H54 (cell line): ENCODE measurements around the gene EGFL8.

Experiments used
- DNase-seq: peaks from one replicate; pipeline ENCODE4 v3.0.0; 2011; ENCODE audit warnings: low spot score, mixed read lengths; ENCODE audit not compliant: insufficient read length
- FAIRE-seq: peaks from 3 replicates; lab custom pipeline; 2011; peaks lifted over from hg19 to GRCh38; lab: Jason Lieb, UNC
- POLR2A ChIP-seq: IDR thresholded peaks from 2 replicates; pipeline ENCODE4 v1.6.1; 2011; ENCODE audit warnings: low read depth, mild to moderate bottlenecking, low read length

EGFL8 gene

DNA sequence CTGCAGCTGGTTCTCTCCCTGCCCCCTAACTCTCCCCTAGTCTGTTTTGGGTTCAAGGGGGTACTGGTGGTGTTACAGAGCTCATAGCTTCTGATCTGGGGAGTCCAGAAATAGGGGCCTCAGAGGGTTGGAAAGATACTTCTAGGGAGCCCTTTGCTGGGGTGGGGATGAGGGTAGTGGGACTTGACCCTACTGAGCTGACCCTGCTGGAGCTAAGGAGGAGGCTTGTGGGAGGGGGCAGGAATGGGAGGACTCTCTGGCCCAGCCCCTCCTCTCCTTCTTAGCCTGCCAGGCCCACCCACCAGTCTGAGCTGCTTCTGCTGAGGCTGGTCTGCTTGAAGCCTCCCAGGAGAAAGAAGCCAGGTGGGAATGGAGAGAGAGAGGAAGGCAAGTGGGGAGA is at the start of gene EGFL8:
EGFL8 (plus strand) TSS at position 301 of the 400 bp plus-strand sequence. CDS start 1,571 bp downstream, outside the sequence.
- DNase-seq = no peak
- TF ChIP-seq POLR2A = no peak
- FAIRE-seq = no peak

DNA sequence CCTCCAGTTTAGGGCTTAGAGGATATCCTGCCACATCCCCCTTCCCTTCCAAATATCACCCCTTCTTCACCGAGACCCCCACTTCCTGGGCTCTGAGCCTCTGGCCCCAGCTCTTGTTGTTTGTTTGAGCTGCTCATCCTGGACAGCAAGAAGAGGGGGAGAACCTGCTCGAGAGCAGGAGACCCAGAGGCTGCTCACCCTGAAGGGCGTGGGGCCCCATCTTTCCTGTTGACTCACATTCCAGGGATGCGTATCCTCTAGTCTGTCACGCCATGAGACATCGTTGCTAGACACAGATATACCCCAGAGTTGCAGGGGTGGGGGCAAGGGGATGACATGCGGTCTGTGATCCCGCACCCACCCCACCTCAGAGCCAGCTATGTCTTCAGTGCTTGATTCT is 49.6 kb upstream of the EGFL8 start:
- no peak for FAIRE-seq
- peak; percentile 51 for DNase-seq
- no peak for TF ChIP-seq POLR2A

DNA sequence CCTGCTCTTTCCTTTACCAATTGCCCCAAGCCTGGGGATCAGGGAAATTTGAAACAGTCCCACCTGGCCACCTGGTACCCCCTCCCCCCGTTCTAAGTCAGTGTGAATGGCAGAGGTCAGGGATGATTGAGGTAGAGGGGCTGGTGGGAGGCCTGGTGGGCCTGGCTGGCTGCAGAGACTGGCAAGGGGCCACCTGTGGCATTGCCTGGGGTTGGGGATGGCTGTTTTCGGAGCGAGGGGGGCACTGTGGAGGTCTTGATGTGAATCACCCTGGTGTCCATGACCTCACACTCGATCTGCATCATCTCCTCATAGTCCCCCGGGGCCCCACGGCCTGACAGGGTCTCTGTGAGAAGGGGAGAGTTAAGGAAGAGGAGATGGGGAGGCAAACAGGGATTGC is 48.8 kb upstream of the EGFL8 start:
- DNase-seq (no peak), FAIRE-seq (no peak)
- TF ChIP-seq POLR2A = no peak

DNA sequence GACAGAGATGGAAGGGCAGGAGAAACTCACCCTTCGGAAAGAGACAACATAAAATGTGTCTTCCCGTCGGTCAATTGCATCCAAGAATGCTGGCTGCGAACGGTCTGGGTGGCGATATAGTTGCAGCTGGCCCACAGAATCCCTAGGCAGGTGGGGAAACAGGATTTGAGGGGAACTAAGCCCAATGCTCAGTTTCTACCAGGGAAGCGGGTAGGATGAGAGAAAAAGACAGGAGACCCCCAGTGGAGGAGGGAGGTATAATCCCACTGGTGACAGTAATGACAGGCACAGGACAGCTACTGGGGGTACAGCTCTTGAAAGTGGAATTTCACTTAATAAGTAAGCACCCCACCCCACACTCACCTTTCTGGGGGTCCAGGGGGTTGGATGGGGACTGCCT is 47.7 kb upstream of the EGFL8 start:
- no peak for TF ChIP-seq POLR2A
- FAIRE-seq = no peak
- DNase-seq = no peak

DNA sequence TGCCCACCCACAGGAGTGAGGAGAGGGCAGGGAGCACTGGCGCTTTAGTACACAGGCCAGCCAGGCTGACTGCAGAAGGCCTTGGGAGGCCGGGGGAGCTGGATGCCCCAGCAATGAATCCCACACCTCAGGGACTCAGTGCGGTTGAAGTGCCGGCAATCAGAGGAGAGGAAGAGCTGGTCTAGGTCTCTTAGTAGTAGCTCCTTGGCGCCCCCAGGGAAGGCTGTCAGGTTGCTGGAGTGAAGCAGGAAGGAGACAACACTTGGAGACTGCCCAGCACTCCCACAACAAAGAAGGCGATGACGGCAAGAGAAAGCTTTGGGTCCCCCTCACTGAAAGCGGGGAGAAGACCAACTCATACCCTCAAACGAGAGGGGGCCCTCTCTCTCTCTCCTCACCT is 46.9 kb upstream of the EGFL8 start:
- FAIRE-seq (no peak), DNase-seq (no peak)
- TF ChIP-seq POLR2A = no peak

DNA sequence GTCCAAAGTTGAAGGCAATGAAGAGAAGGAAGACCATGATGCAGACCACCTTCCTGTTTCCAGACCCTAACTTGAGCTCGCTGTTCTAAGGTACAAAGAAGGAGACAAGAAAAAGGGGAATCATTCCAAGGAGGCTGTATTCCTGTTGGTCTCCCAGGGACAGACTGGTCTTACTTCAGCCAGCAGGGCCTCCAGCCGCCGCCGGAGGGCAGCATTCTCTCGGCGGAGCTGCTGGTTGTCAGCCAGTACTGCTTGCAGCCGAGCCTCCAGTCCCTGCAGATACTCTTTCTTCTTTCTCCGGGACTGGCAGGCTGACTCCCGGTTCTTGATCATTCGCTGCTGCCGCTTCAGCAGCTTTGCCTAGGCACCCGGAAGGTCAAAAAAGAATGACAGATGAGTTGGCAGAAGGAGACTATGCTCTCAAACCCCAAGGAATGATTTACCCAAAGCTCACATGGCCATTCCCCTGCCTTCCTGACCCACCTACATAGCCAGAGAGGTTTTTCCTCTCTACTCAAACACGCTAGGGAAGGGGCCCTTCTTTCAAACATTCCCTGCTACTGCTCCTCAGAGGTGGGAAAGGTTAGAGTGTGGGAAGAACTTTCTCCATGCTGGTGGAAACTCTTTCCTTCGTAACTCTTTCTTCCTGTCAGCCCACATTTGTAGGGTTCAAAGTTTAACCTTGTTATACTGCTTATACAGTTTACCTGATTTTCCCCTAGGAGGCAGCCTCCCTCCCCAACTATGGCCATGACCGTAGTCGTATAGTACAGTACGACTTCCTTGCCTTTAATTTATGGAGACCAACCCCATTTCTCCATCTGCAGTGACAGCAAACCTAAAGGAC is 45.4 kb upstream of the EGFL8 start:
- TF ChIP-seq POLR2A = no peak
- DNase-seq (peak; percentile 71), FAIRE-seq (peak; percentile 65)

DNA sequence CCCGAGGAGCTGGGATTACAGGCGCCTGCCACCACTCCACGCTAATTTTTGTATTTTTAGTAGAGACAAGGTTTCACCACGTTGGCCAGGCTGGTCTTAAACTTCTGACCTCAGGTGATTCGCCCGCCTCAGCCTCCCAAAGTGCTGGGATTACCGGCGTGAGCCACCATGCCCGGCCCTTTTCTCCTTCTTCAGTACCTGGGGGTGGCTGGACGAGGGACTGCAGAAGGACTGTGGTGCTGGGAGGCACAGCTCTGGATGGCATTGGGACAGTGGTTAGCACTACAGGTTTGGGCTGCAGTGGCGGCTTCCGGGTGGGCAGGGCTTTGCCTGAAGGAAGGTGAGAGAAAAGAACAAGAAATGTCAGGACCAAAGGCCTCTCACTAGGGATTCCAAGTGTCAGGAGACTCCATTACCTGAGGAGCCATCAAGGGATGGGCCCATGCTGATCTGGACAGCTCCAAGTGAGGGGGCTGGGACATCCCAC is 43.8 kb upstream of the EGFL8 start:
- DNase-seq = no peak
- FAIRE-seq = no peak

DNA sequence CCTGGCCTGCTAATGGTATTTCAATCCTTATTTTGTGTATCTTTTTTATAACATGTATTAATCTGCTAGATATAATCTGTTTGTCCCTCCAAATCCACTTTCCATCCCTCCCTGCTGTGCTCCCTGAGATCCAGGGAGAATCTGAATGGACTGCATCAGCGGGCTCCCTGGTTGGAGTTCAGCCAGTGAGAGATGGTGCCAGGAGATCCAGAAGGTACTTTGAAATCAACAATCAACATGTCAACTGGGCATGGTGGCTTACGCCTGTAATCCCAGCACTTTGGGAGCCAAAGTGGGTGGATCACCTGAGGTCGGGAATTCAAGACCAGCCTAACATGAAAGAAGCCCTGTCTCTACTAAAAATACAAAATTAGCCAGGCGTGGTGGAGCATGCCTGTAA is 40.7 kb upstream of the EGFL8 start:
- no peak for DNase-seq
- FAIRE-seq = no peak
- TF ChIP-seq POLR2A = no peak

More for the DNA sequence above, 43.8 kb upstream of the EGFL8 start:
- no peak for TF ChIP-seq POLR2A

DNA sequence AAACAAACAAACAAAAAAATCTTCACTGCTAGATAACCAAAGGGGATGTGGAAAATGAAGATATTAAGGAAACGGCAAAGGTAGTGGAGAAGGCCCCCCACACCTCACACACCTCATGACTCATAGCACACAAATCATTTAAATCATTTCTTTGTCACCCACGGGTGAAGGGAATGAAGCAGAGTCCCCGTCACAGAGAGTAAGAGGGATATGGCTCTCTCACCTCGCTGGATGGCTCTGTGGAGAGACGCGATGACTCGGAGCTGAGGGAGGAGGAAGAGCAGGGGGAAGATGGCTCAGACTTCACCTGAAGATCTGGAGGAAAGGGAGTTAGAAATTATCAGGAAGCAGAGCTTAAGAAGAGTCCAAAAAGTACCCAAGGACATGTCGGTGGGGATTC is 37.5 kb upstream of the EGFL8 start:
- TF ChIP-seq POLR2A = no peak
- DNase-seq (no peak), FAIRE-seq (no peak)

DNA sequence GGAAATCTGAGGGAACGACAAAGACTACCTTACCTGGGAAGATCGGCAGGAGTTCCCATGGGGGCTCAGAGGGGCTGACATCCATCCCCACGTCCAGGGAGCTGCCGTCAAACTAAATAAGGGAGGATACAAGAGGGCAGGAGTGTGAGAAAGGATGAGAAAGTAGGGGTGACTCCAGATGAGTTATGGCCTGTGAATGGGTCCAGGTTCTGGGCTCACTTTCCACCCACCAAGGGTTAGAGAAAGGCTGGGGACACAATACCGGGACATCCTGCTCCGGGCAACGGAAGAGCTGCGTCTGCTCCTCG is 37.0 kb upstream of the EGFL8 start:
- no peak for TF ChIP-seq POLR2A
- FAIRE-seq = no peak
- DNase-seq = no peak

DNA sequence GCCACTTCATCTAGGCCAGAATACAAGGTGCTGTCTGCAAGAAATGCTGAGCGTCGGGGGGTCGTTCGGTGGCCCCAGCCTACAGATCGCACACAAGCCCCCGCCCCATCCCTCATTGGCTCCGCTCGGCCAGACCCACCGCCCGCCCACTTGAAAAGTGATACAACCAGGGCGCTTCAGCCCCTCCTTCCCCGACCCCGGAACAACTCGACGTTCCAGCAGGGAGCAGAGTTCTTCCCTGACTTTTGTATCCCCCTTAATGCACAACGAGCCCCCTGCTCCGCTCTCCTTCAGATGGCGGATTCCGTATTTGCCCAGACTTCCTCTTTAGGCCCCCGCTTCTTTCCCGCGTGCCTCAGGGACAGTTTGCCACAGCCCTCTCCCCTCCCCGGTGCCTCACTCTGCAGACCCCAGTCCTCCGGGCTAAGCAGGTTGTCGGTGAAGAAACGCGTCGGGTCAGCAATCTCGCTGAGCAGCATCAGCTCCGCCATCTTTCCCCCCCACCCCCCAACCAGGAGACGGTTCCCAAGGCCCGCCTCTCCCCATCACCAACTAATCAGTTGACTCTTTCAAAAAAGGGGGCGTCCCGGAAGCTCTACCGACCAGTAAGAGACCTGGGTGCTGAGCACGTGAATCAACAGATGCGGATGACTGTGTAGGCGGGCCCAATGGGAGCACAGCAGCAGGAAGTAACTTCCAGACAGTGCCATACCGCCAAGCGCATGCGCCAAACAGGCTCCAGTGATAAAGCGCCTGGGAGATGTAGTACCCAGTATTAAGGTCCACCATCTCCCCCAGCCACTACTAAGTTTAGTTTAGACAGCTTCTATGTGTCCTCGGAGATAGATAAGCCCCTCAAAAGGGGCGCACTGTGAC is 36.4 kb upstream of the EGFL8 start, which contains the start of gene ATF6B:
ATF6B (minus strand) TSS at position 530 of the 876 bp plus-strand sequence; CDS start at position 491, 39 bp downstream.
- FAIRE-seq (peak; percentile 38), DNase-seq (peak; percentile 97)
- TF ChIP-seq POLR2A = peak; percentile 53

DNA sequence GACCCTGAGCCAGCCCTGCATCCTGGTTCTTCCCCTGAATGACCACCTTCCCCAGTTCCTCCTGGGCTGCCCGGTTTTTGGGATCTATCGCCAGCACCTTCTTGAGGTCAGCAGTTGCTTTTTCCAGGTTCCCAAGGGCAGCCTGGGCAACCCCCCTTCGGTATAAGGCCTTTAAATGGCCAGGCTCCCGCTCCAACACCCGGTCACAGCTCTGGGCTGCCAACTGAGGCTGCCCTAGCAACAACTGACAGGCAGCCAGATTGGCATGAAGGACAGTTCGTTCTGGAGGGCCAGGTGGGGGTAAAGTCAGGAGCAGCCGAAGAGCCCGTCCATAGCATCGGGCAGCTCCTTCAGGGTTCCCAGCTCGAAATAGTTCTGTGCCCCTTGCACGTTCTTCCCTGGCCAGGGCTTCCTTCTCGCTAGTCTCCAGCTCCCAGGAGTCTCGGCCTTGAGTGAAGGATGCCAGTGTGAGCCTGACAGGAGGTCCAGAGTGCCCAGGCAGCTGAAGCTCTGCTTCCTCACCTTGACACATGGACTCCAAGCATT is 35.6 kb upstream of the EGFL8 start:
- FAIRE-seq (no peak), DNase-seq (no peak)
- TF ChIP-seq POLR2A = no peak

DNA sequence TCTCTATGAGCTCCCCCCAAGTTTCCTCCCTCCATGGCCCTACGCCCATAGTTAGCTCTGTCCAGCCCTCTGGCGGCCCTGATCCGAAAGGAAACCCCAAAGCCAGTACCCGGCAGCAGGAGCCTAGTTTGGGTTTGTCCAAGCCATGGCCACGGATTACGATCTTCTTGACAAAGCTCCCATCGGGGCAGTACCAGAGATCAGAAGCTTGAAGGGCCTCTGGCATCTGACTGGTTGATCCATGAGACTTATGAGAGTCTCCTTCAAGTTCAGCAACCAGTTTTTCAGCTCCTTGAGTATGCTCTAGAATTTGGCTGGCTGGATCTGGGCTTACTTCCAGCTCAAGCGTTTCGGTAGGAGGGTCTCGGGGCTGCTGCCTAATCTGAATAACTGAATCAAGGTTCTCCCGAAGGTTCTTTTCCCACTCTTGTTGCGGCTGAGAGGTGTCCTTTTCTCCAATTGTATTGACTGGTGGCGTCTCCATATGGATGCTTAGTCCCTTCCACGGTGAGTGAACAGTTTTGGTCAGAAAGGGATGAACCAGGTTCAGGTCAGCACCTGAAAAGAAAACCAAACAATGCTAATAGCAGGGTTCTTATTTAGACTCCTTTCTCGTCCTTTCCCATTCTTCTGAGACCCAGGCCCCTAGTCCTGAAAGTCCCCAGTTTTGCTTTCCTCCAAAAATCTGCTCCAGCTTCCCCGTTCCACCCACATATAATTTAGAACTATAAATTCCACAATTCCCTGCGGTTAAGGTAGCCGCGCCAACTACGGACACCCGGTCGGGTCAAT is 34.9 kb upstream of the EGFL8 start:
- DNase-seq (no peak), FAIRE-seq (no peak)
- TF ChIP-seq POLR2A = no peak
